WI38 (cell line): ENCODE data around the gene RHBDD3.

ENCODE experiments used
- H3K4me3 ChIP-seq: 2 replicates; pipeline ENCODE4 v1.5.1; 2011; ENCODE audit warnings: low read depth, mild to moderate bottlenecking, control low read depth, low read length
- TF ChIP-seq, protein P1 (sequence below): IDR thresholded peaks from 2 replicates; pipeline ENCODE4 v1.5.1; 2012; ENCODE audit warnings: low read depth, mild to moderate bottlenecking, control low read depth, low read length

RHBDD3 gene

DNA sequence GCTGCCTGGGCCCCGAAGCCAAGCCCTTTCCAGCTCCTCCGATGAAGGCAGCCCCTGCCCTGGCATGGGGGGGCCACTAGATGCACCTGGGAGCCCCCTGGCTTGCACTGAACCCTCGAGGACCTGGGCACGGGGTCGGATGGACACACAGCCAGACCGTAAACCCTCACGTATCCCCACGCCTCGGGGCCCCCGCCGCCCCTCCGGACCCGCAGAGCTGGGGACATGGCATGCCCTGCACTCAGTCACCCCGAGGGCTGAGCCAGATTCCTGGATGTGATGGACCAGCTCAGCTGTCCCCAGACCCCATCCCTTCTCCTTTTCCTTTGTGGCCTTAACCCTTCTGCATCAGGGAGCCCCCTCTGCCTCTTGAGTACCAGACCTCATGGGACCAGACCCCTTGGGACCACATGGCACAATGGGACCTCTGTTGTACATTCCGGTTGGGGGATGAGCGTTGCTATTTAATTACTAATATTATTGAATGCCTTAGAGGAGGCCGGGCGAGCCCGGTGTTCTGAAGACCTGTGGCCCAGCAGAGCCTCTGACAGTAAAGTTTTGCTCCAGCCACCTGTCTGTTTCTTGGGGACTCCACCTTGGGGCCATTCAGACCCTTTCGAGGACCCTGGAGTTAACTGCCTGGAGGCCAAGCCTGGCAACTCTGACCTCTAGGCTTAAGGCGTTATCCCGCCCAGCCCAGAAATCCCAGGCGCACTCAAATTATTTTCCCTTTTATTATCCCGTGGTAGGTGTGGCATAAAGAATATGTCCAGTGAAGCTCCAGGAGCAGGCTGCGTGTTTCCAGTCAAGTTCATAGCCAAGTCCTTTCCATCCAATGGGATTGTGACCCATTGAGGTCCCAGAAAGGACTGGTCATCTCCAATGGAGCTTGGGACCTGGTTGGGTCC is 44.7 kb upstream of the RHBDD3 start:
- no peak overlapping the region for H3K4me3 ChIP-seq
- TF ChIP-seq, protein P1, sequence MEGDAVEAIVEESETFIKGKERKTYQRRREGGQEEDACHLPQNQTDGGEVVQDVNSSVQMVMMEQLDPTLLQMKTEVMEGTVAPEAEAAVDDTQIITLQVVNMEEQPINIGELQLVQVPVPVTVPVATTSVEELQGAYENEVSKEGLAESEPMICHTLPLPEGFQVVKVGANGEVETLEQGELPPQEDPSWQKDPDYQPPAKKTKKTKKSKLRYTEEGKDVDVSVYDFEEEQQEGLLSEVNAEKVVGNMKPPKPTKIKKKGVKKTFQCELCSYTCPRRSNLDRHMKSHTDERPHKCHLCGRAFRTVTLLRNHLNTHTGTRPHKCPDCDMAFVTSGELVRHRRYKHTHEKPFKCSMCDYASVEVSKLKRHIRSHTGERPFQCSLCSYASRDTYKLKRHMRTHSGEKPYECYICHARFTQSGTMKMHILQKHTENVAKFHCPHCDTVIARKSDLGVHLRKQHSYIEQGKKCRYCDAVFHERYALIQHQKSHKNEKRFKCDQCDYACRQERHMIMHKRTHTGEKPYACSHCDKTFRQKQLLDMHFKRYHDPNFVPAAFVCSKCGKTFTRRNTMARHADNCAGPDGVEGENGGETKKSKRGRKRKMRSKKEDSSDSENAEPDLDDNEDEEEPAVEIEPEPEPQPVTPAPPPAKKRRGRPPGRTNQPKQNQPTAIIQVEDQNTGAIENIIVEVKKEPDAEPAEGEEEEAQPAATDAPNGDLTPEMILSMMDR: no peak

DNA sequence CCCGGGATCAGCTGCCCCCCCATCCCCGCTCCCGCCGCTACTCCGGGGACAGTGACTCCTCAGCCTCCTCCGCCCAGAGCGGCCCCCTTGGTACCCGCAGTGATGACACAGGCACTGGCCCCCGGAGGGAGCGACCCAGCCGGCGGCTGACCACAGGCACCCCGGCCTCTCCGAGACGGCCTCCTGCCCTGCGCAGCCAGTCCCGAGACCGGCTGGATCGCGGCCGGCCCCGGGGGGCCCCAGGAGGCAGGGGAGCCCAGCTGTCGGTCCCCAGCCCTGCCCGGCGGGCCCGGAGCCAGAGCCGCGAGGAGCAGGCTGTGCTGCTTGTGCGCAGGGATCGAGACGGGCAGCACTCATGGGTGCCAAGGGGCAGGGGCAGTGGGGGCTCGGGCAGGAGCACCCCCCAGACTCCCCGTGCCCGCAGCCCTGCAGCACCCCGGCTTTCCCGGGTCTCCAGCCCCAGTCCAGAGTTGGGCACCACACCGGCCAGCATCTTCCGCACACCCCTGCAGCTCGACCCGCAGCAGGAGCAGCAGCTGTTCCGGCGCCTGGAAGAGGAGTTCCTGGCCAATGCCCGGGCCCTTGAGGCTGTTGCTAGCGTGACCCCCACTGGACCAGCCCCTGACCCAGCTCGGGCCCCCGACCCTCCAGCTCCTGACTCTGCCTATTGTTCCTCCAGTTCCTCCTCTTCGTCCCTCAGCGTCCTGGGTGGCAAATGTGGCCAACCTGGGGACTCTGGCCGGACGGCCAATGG is 43.9 kb upstream of the RHBDD3 start:
- TF ChIP-seq, protein P1: no peak
- H3K4me3 ChIP-seq: no peak overlapping the region

DNA sequence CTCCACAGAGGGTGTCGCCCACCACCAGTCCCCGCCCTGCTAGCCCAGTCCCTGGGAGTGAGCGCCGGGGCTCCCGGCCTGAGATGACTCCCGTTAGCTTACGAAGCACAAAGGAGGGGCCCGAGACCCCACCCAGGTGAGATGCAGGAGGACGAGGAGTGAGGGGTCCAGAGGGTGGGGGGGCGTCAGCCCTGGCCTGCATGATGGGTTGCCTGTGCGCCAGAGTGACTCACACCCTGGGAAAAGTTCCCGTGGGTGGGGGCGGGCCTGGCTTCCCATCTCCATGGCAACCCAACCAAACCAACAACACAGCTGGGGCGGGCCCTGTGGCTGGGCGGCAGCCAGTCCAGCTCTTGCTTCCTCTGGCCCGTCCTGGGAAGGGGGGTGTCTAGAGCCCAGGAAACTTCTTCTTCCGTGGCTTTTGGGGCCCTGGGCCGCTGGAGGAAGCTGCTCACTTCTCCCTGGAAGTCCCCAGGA is 43.1 kb upstream of the RHBDD3 start:
- TF ChIP-seq, protein P1: no peak
- no peak overlapping the region for H3K4me3 ChIP-seq

DNA sequence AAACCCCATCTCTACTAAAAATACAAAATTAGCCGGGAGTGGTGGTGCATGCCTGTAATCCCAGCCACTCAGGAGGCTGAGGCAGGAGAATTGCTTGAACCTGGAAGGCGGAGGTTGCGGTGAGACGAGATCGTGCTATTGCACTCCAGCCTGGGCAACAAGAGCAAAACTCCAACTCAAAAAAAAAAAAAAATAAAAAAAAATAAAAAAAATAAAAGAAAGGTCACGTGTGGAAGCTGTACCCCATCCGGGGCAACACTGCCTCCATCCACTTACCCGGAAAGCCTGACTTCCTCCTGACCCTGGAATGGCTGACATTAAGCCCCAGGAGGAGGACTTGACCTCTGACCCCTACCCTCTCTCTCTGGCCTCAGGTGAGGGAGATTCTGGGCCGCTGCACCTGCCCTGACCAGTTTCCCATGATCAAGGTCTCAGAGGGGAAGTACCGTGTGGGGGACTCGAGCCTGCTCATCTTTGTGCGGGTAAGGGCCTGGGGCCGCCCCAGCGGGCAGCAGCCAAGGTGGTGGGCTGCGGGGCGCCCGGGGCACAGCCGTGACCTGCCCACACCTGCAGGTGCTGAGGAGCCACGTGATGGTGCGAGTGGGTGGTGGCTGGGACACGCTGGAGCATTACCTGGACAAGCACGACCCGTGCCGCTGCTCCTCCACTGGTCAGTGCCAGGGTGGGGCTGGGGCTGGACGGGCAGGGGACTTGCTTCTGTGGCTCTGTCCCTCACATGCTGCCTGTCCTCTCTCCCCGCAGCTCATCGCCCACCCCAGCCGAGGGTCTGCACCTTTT is 42.5 kb upstream of the RHBDD3 start:
- H3K4me3 ChIP-seq: no peak overlapping the region
- TF ChIP-seq, protein P1: no peak

DNA sequence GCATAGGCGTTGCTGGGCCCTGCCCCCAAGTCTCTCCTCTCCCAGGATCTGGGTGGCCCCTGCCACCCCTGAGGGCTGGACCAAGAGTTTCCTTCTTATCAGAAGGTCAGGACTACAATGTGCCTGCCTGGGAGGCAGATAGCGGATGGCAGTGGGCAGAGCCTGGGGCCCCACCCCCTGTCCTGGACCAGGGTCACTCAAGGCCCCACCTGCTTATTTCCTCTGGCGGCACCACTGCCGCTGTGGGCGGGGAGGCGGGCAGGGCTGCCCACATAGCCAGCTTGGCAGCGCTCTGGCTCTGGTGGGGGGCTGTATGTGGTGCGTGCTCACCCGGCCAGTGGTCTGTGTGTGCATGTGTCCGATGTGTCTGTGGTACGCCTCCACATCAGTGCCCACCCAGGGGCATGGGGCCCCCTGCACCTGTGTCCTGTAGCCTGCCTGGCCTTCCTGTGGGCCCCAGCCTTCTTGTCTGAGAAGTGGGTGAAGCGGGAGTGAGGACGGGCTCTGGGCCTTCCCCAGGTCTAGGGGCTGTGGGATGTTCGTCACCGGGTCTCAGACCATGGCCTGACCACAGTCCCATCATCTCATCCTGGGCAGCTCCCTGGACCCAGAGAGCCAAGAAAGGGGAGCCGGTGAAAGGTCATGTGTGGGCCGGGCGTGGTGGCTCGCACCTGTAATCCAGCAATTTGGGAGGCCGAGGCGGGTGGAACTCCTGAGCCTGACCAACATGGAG is 41.7 kb upstream of the RHBDD3 start:
- TF ChIP-seq, protein P1: no peak
- no peak overlapping the region for H3K4me3 ChIP-seq

DNA sequence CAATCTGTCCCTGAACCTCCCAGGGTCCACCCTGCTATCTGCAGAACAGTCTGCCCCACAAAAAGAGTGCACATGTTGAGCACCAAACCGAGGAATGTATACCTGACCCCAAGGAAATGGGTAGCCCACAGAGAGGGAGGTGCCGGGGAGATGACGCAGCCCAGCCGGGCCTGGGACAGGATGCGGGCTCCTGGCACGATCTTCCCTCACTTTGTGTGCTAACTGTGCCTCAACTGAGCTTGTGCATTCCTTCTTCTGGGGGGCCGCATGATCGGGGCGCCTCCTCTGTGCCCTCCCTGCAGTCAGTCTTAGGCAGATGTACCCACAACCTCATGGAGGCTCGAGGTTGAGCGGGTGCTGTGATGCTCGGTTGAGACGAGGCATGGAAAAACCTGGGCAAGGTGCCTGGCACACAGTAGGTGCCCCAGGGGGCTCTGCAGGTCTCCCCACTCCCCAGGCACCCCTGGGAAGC is 41.0 kb upstream of the RHBDD3 start:
- TF ChIP-seq, protein P1: no peak
- H3K4me3 ChIP-seq: no peak overlapping the region
